ENCODE results near the gene CMTM6. TPM values are rescaled to one million over a fixed set of nuclear protein-coding genes. Genes with fewer than 3 reads are reported as not detected.
A peak's percentile ranks its signal among the peaks of the same experiment; 100 is the strongest.
"Not testable (repeated sequence)": the region's sequence is repeated elsewhere in the genome, so short reads cannot be mapped to it uniquely, and the experiment has no call there.

The CMTM6 gene
- total RNA-seq, 1 donor from 2014 or later = 70.2 TPM

DNA sequence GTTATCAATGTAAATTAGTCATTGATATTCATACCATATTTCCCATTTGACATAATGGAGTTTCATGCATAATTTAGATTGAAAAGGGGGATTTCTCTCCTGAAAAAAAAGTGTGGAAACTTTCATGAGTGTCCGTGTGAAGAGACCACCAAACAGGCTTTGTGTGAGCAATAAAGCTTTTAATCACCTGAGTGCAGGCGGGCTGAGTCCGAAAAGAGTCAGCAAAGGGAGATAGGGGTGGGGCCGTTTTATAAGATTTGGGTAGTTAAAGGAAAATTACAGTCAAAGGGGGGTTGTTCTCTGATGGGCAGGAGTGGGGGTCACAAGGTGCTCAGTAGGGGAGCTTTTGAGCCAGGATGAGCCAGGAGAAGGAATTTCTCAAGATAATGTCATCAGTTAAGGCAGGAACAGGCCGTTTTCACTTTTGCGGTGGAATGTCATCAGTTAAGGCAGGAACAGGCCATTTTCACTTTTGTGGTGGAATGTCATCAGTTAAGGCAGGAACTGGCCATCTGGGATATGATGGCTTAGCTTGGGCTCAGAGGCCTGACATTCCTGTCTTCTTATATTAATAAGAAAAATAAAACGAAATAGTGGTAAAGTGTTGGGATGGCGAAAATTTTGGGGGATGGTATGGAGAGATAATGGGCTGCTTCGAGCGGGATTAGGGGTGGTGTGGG, 41.7 kb downstream of the CMTM6 start:
- H3K9me3 ChIP-seq (ENCODE audit: low read depth); H3K27me3 ChIP-seq; H3K4me3 Mint-ChIP-seq; H2AFZ ChIP-seq (replicated peaks); H3K9ac ChIP-seq; H3K9me3 Mint-ChIP-seq; H3K27ac Mint-ChIP-seq; H3K36me3 Mint-ChIP-seq; H3K79me2 ChIP-seq (ENCODE audit: low read depth); H3K27me3 Mint-ChIP-seq (ENCODE audit: insufficient read depth, low read depth); H3K36me3 ChIP-seq; DNase-seq (ENCODE audit: low spot score); H3K27ac ChIP-seq: not testable (repeated sequence)
- H3K4me1 Mint-ChIP-seq = peaks cover 17% of the 10 kb centered on the region
- Histone ChIP-seq H3K4me3 (peak overlapping the region; percentile 37), H4K20me1 (ENCODE audit: low read depth) (peaks cover 19% of the 10 kb centered on the region), H3F3A (ENCODE audit: low read depth) (peaks cover 17% of the 10 kb centered on the region), H3K4me2 (peak overlapping the region; percentile 80), H3K4me1 (peaks cover 41% of the 10 kb centered on the region)
- TF ChIP-seq EZH2 (IDR thresholded peaks at IDR 0.05) = peak; percentile 14

DNA sequence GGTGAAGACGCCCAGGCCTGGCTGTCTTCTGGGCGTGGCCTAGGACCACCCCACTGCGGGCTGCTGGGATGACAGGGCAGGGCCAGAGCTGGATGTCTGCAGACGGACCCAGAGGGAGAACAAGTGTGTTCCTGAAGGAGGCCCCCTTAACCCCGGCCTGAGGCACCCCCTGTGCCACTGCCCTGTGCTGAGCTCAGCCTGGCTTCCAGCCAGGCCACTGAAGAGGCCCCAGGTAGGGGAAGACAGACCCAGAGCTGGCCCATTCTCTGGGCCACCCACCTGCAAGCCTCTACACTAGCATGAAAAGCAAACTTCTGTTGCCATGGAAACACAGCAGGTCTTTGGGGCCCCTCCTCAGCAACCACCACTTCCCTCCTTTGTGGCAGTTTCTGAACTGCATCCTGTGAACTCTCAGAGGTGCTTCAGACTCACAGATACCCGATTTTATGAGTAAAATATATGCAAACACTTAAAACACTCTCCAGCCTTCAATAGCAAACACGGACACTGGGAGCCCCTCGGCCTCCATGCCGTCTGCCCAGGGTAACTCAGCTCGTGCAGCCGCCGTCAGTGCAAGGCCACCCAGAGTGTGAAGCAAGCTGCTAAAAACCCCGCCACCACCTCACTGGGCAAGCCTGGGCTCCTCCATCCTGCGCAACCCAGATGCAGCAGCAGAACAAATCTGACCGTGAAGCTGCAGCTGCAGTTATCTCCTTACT, 42.5 kb downstream of the CMTM6 start:
- Histone ChIP-seq H3F3A (ENCODE audit: low read depth) (peaks cover 17% of the 10 kb centered on the region), H2AFZ (replicated peaks) (peak overlapping the region; percentile 19), H3K4me1 (peaks cover 45% of the 10 kb centered on the region), H3K4me2 (peak overlapping the region; percentile 80), H3K36me3 (no peaks in the 10 kb centered on the region), H3K79me2 (ENCODE audit: low read depth) (no peaks in the 10 kb centered on the region), H3K4me3 (peak overlapping the region; percentile 37), H3K9ac (no peak overlapping the region), H3K27ac (no peak overlapping the region), H3K9me3 (ENCODE audit: low read depth) (no peaks in the 10 kb centered on the region), H4K20me1 (ENCODE audit: low read depth) (peaks cover 18% of the 10 kb centered on the region), H3K27me3 (no peaks in the 10 kb centered on the region)
- Mint-ChIP-seq H3K36me3 (peaks cover 3% of the 10 kb centered on the region), H3K27ac (no peak overlapping the region), H3K27me3 (ENCODE audit: insufficient read depth, low read depth) (peaks cover 2% of the 10 kb centered on the region), H3K9me3 (no peaks in the 10 kb centered on the region), H3K4me1 (peaks cover 12% of the 10 kb centered on the region), H3K4me3 (no peak overlapping the region)
- TF ChIP-seq EZH2 (IDR thresholded peaks at IDR 0.05) (no peak), EZH2phosphoT487 (IDR thresholded peaks at IDR 0.05) (no peak)
- DNase-seq (ENCODE audit: low spot score) = peak; percentile 90

DNA sequence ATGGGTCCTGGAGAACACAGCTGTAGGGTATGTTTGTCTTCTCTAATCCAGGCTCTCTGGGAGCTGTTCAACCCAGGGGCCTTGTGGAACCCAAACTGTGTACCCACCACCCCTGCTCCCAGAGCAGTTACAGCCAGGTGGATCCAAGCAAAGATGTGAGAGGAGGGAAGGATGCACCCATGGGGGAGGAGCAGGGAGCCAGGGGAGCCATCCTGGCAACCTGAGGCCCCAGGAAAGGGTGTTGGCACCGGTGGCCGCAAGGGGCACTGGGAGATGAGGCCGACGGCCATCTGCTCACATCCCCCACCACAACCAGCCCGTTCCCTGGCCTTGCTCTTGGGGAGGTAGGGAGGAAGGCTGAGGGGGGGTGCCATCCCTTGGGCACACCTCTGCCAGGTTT, 43.2 kb downstream of the CMTM6 start:
- H3K79me2 ChIP-seq (ENCODE audit: low read depth) = no peaks in the 10 kb centered on the region
- peaks cover 52% of the 10 kb centered on the region for H3K4me1 ChIP-seq
- H3K36me3 ChIP-seq = no peaks in the 10 kb centered on the region
- H3K27ac Mint-ChIP-seq = no peak overlapping the region
- peaks cover 3% of the 10 kb centered on the region for H3K36me3 Mint-ChIP-seq
- peaks cover 8% of the 10 kb centered on the region for H3K4me1 Mint-ChIP-seq
- H3K9ac ChIP-seq = no peak overlapping the region
- no peaks in the 10 kb centered on the region for H3K9me3 ChIP-seq (ENCODE audit: low read depth)
- DNase-seq (ENCODE audit: low spot score) = no peak
- TF ChIP-seq, protein P1, sequence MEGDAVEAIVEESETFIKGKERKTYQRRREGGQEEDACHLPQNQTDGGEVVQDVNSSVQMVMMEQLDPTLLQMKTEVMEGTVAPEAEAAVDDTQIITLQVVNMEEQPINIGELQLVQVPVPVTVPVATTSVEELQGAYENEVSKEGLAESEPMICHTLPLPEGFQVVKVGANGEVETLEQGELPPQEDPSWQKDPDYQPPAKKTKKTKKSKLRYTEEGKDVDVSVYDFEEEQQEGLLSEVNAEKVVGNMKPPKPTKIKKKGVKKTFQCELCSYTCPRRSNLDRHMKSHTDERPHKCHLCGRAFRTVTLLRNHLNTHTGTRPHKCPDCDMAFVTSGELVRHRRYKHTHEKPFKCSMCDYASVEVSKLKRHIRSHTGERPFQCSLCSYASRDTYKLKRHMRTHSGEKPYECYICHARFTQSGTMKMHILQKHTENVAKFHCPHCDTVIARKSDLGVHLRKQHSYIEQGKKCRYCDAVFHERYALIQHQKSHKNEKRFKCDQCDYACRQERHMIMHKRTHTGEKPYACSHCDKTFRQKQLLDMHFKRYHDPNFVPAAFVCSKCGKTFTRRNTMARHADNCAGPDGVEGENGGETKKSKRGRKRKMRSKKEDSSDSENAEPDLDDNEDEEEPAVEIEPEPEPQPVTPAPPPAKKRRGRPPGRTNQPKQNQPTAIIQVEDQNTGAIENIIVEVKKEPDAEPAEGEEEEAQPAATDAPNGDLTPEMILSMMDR (IDR thresholded peaks at IDR 0.05) = no peak
- TF ChIP-seq EZH2 (IDR thresholded peaks at IDR 0.05) (no peak), EZH2phosphoT487 (IDR thresholded peaks at IDR 0.05) (no peak)
- H3K4me3 Mint-ChIP-seq = no peak overlapping the region
- H3K4me3 ChIP-seq = no peak overlapping the region
- H3K9me3 Mint-ChIP-seq = no peaks in the 10 kb centered on the region
- H3K27me3 ChIP-seq = no peaks in the 10 kb centered on the region
- peaks cover 15% of the 10 kb centered on the region for H3F3A ChIP-seq (ENCODE audit: low read depth)
- peak overlapping the region; percentile 80 for H3K4me2 ChIP-seq
- H2AFZ ChIP-seq (replicated peaks) = no peak overlapping the region
- H4K20me1 ChIP-seq (ENCODE audit: low read depth) = peaks cover 16% of the 10 kb centered on the region
- H3K27ac ChIP-seq = no peak overlapping the region
- peaks cover 2% of the 10 kb centered on the region for H3K27me3 Mint-ChIP-seq (ENCODE audit: insufficient read depth, low read depth)

DNA sequence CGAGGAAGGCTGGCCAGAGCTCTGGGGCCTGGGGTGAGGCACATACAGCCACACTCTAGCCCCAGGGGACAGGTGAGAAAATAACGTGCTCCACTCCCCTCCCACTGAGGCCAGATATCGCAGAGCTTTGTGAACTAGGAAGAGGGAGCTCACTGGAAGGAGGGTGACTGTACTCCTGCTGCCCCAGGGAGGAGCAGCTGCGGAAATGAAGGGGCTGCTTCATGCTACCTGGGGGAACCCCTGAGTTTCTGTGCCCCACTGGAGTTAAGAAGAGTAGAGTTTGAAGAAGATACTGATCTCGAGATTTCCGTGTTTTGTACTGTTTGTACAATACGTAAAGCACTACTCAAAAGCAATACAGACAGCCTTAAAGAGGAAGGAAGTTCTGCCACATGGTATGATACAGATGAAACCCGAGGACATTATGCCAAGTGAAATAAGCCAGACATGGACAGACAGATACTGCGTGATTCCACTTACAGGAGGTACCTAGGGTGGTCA, 44.6 kb downstream of the CMTM6 start:
- DNase-seq (ENCODE audit: low spot score) = no peak
- H2AFZ ChIP-seq (replicated peaks) = no peak overlapping the region
- H3K27me3 ChIP-seq = no peaks in the 10 kb centered on the region
- no peak overlapping the region for H3K4me2 ChIP-seq
- Mint-ChIP-seq H3K9me3 (no peaks in the 10 kb centered on the region), H3K4me1 (peaks cover 14% of the 10 kb centered on the region), H3K27ac (no peak overlapping the region), H3K4me3 (no peak overlapping the region), H3K27me3 (ENCODE audit: insufficient read depth, low read depth) (peaks cover 5% of the 10 kb centered on the region), H3K36me3 (peaks cover 3% of the 10 kb centered on the region)
- H3F3A ChIP-seq (ENCODE audit: low read depth) = peaks cover 15% of the 10 kb centered on the region
- H3K9ac ChIP-seq = no peak overlapping the region
- H3K4me1 ChIP-seq = peaks cover 57% of the 10 kb centered on the region
- TF ChIP-seq EZH2phosphoT487 (IDR thresholded peaks at IDR 0.05) (no peak), EZH2 (IDR thresholded peaks at IDR 0.05) (no peak)
- TF ChIP-seq, protein P1 (IDR thresholded peaks at IDR 0.05) = no peak
- H3K4me3 ChIP-seq = no peak overlapping the region
- H3K79me2 ChIP-seq (ENCODE audit: low read depth) = no peaks in the 10 kb centered on the region
- no peaks in the 10 kb centered on the region for H3K9me3 ChIP-seq (ENCODE audit: low read depth)
- H4K20me1 ChIP-seq (ENCODE audit: low read depth) = peaks cover 16% of the 10 kb centered on the region
- H3K36me3 ChIP-seq = no peaks in the 10 kb centered on the region
- no peak overlapping the region for H3K27ac ChIP-seq
